GM19193 (cell line): ENCODE data around the gene XRCC1.

Experiments
- POLR2A ChIP-seq: IDR thresholded peaks from 4 replicates; pipeline ENCODE4 v1.6.1; 2011; ENCODE audit not compliant: insufficient read depth, insufficient read length; ENCODE audit errors: extremely low read depth

The XRCC1 gene

DNA sequence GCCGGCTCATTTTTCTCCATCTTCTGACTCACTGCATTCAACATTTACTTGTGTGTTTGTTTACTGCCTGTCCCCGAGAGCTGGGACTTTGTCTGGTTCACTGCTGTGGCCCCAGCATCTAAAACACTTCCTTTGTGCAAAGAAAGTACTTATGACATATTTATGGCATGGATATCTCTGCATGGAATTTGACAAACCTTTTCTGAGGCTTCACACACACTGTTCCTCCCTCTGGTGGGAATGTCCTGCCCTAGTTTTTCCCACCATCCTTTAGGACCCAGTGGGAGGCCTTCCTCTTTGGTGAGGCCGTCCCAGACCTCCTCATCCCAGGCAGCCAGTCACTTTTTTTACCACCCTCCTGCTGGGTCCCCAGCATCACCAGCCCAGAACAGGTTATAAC lies 35.2 kb upstream of the XRCC1 start:
- no peak for TF ChIP-seq POLR2A

DNA sequence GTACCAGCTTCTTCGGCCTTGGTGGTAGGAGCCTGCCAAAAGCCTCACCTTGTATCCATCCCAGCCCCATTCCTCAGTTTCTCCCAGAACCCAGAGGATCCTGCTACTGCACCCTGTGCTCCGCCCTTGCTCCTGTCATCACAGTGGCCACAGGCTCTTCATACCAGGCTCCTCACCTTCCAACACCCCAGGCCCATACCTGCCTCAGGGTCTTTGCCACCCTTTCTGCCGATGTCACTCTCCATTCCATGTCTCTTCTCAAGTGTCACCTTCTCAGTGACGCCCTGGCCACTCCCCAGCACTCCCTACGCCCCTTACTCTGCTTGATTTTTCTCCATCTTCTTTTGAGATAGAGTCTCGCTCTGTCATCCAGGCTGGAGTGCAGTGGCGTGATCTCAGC lies 34.5 kb upstream of the XRCC1 start:
- TF ChIP-seq POLR2A, result no peak

DNA sequence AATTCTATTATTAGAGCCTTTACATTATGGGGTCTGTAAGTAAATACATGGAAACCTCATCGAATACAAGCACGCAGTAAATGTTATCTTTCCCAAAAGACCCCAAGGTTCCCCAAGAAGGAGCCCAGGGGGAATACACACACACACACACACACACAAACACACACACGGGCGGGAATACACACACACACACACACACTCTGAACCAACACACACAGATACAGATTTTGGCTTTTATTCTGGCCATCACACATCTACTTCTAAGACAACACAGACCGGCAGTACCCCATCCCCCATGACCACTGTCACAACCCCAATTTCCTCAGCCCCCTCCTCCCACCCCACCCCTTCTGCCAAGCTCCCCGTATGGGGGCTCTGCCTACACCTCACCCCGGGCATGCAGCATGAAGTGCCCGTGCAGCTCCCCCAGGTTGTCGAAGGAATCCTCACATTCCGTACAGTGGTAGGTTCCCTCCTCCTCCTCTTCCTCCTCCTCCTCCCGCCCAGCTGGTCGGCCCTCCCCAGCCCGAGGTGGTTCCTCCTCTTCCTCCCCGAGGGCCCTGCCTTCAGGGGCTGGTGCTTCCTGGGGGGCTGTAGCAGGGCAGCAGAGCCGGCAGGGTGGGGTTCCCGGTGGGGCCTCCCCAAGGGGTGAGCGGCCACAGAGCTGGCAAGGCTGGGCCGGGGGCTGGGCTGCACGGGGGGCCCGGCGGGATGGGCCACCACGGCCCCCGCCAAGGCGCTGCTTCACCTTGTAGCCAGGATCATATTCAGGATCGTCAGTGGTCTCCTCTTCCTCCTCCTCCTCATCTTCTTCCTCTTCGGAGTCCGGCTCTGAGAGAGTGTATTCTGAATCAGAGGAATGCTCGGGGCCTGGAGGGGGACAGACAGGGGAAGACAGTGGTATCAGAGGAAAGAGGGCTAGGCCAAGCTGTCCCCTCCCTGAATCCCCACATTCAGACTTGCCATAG lies 32.2 kb upstream of the XRCC1 start:
- TF ChIP-seq POLR2A, result no peak

DNA sequence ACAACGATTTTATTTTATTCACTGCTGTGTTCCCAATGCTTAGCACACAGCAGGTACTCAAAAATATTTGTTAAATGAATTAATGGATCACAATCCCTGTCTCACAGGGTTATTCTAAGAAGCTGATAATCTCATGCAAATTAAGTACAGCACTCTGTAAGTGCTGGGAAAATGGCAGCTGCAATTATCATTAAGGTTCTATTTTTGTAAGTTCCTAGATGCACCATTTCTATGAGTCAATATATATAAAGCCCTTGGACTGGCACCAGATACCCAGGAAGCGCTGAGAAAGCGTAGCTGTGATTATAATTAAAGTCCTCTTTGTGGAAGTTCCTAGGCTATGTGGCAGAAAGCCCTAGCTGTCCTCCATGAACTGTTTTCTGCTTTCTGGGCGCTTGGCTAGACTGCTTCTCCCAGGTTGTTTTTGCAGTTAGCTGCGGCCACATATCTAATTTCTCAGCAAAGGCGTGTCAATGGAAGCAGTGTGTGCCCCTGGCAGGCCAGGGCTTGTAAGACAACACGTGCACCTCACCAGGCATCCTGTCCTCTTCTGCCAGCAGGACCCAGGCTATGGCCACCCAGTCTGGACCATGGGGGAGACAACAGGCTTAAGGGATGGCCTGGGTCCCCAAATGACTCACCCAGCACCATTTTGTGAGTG lies 31.4 kb upstream of the XRCC1 start:
- no peak for TF ChIP-seq POLR2A

DNA sequence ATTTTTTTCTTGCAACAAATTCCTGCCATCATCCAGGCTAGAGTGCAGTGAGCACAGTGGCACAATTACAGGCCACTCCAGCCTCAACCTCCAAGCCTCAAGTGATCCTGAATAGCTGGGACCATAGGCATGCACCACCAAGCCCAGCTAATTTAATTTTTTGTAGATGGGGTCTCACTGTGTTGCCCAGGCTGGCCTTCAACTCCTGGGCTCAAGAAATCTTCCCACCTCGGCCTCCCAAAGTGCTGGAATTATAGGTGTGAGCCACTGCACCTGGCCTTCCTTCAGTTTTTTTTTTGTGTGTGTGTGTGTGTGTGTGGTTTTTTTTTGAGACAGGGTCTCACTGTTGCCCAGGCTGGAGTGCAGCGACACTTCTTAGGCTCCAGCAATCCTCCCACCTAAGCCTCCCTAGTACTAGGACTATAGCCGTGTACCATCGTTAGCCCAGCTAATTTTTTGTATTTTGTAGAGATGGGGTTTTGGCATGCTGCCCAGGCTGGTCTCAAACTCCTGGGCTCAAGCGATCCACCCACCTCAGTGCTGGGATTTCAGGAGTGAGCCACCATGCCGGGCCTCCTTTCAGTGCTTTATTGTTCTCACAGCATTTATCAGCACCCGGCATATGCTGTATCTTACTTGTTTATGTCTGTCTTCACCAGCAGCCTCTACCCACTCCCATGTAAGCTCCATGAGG lies 30.7 kb upstream of the XRCC1 start:
- TF ChIP-seq POLR2A, result no peak

DNA sequence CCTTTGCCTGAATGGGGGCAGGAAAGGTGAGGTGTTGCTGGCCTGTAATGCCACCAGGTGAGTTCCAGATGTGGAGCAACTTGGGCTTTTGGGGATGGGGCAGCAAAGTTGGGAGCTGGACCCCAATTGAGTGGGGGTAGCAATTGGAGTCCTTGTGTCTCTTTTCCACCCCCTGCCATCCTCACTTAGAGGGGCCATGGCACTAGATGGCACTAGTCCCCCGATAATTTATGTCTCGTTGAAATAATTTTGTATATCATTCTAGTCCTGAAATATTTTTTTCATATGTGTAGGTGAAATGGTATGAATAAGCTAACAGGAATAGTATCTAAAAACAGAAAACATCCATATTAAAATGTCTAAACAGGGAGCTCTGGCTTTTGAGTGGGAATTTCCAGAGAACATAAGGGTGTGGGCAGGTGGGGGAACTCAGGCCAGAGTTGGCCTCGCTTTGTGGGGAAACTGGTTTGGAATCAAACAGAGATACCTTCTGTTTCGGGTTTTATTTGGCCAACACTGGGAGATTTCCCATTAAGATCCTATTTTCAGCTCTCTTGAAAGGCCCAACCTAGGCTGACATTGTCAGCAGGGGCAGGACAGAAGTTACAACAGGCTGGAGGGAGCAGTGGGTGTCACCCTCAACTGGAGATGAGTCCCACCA lies 24.4 kb upstream of the XRCC1 start:
- no peak for TF ChIP-seq POLR2A

DNA sequence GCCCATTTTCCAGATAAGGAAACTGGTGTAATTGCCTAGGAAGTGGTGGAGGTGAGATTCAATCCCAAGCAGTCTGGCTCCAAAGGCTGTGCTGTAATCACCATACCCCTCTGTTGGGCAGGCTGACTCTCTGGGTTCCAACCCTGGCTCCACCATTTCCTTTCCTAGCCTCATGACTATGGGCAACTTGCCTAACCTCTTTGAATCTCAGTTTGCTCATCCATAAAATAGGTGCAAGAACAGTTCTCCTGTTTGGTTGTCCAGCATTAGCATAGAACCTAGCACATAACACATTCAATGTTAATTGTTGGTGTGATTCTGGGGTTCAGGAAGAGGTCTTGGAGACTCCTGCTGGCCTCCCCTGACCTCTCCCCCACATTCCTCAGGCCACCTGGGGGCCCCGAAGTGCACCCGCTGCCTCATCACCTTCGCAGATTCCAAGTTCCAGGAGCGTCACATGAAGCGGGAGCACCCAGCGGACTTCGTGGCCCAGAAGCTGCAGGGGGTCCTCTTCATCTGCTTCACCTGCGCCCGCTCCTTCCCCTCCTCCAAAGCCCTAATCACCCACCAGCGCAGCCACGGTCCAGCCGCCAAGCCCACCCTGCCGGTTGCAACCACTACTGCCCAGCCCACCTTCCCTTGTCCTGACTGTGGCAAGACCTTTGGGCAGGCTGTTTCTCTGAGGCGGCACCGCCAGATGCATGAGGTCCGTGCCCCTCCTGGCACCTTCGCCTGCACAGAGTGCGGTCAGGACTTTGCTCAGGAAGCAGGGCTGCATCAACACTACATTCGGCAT lies 23.3 kb upstream of the XRCC1 start:
- no peak for TF ChIP-seq POLR2A

DNA sequence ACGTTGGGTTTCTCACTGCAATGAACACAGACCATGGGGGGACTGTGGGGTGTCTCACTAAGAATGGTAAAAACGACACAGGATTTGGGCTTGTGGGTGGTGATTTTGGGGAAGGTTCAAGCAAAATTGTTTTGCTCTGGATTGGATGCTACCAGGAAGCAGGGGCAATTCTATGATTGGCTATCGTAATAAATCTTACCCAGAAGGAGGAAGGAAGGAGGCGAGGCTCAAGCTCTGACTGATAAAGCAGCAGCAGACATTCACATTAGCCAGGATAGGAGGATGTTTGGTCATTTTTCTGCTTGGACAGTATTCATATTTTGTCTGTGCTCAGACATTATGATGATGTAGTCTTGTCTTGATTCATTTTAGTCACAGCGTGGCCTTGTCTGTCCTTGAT lies 22.5 kb upstream of the XRCC1 start:
- TF ChIP-seq POLR2A, result no peak

DNA sequence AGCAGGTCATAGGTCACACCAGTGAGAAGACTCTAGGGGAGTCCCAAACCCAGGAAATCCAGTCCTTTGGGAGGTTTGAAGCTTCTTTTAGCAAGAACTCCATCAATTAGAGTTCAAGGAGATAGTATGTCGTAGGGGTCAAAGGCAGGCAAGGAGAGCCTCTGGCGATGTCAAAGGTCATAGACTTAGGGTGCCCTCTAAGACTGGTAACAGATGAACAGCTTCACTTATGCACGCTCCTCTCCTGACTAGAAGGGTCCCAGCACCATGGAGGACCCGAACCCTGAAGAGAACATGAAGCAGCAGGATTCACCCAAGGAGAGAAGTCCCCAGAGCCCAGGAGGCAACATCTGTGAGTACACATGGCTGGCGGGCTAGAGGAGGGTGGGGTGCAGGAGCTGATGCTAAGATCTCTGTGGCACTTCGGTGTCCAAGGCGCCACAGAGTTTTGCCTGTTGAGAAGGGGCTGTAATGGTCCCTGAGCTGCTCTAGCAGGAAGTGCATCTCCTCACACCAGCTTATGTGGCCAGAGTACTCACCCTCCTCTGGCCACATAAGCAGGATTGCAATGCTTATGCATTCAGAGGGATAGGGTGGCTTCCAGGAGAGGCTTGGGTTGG lies 21.6 kb upstream of the XRCC1 start:
- no peak for TF ChIP-seq POLR2A

DNA sequence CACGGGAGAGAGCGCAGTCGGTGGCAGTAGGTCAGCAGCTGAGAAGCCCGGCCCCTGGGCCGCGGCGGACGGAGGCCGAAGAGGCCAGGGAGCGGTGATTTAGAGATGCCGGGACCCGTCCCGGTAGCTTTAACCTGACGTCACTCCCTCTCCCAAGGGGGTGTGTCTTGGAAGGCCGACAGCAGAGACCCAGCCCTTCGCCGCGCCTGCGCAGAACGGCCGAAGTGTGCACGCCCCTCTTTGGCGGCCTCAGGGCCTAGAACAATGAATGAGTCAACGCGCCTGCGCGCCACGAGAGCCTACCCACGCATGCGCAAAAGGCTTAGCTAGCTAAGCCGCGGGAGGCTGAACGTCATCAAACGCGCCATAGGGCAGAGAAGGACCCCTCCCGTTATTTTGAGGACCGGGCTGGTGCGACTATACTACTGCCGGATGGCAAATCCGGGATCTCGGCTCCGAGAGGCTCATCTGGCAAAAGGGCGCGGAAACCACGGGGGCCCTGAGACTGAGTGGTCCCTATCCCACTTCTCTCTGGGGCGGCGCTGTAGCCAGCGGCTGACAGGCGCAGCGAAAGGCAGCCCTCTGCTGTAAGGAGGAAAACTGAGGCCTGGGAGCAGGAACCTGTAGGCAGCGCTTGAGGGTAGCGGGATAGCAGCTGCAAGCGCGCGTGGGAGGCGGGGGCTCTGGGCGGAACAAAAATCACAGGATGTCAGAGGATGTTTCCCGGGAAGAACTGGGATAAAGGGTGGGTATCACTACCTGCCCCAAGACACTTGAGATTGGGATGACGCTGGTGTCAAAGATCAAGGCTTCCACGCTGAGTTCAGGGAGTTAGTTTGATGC lies 20.9 kb upstream of the XRCC1 start, which contains the start of the genes IRGQ and ZNF576:
Gene IRGQ (minus strand): TSS at position 136 of the 843 bp plus-strand sequence. CDS start 796 bp downstream, outside the sequence.
Gene ZNF576 (plus strand): TSS at position 597 of the 843 bp plus-strand sequence. CDS start 514 bp downstream, outside the sequence.
- TF ChIP-seq POLR2A, result peak; percentile 65

DNA sequence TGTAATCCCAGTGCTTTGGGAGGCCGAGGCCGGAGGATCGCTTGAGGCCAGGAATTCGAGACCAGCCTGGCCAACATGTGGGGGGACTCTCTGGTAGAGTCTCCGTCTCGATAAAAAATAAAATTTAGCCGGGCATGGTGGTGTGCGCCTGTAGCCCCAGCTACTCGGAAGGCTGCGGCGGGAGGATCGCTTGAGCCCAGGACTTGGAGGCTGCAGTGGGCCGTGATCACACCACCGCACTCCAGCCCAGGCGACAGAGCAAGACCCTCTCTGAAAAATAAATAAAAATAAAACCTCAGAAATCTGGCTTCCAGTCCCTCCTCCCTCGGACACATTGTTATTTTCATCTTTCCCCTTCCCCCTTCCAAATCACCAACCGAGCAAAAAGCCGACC lies 20.3 kb upstream of the XRCC1 start:
- TF ChIP-seq POLR2A, result no peak

DNA sequence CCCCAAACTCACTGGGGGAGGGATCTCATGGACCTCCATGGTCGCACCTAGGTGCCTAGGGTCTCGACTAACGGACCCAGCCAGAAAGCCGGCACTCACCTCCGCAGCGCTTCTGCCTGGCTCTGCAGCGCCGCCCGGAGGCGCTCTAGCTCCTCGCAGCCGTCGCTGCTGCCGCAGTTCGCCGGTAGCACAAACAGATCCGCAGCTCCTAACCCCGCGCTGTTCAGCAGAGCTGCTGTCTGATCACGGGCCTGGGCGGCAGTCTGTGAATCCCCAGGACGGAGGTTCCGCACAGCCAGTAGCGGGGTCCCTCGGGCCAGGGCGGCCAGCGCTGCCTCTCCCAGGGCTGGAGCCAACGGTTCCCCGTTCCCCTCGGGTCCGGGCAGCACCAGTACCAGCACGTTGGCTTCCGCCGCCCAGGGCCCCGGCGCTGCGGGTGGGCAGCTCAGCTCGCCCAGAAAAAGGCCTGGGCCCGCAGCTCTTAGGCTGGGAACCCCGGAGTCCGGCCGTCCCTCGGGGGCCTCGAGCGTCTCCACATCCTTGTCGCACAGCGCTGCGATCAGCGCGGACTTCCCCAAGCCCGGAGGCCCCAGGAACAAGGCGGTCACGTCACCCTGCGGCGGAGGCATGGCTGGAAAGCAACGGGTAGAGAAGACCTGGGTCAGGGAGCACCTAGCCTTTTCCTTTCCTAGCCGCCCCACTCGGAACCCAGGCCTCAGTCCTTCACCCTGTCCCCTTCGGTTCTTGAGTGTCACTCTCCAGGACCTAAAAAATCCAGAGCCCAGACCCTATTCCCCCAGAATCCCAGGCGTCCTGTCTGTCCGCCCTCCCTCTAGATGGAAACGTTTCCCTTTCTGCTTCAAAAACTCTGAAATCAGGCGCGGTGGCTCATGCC lies 19.6 kb upstream of the XRCC1 start:
- no peak for TF ChIP-seq POLR2A
